T-cell (primary cell): ENCODE measurements around the gene SMC1A. TPM values are rescaled to one million over a fixed set of nuclear protein-coding genes. Genes with fewer than 3 reads are reported as not detected.

ENCODE experiments used
- ATAC-seq, 4 experiments: fragments of 200-7000 bp in 3 of 4; fragments of 150-1000 bp in 1 of 4; cut with Tn5 transposase; replicated peaks in 1 of 4; 1 replicate in 3 of 4; 2 replicates in 1 of 4; pipeline ENCODE4 v1.10.0; 2021; ENCODE audit warnings: moderate library complexity in 3 of 4, mild to moderate bottlenecking in 2 of 4, moderate number of reproducible peaks in 1 of 4
- CTCF ChIA-PET, 2 donors: fragments of 300-600 bp; sonication (Branson Sonifier 250); formaldehyde crosslinking; loops; one replicate each; lab custom pipeline; 2022; ENCODE audit warnings: antibody characterized with exemption in 2 of 2; lab: Charles Lee
- POLR2A ChIA-PET, 2 donors: fragments of 300-600 bp; sonication (Branson Sonifier 250); formaldehyde crosslinking; loops; one replicate each; lab custom pipeline; 2022; ENCODE audit warnings: antibody characterized with exemption in 2 of 2; lab: Charles Lee
- DNase-seq, 35 experiments: peaks; one replicate each; pipeline versions ENCODE4 v3.0.0 to v3.0.0-alpha.2; 2013 to 2023
- H3K27ac ChIP-seq: one replicate; pipeline ENCODE4 v1.5.1; 2013; ENCODE audit warnings: low read length
- H3K27me3 ChIP-seq, 2 experiments: replicated peaks in 1 of 2; 1 replicate in 1 of 2; 2 replicates in 1 of 2; pipeline versions ENCODE4 v1.6.1 to v1.7.0; 2013; ENCODE audit warnings: low read length in 1 of 2, mixed read lengths in 1 of 2; ENCODE audit not compliant: control insufficient read depth in 2 of 2, insufficient read depth in 2 of 2; ENCODE audit errors: extremely low read depth in 1 of 2
- H3K36me3 ChIP-seq, 2 donors: 1 replicate in 1 of 2; 2 replicates in 1 of 2; pipeline versions ENCODE4 v1.6.1 to v1.7.0; 2013; ENCODE audit warnings: low read length in 1 of 2; ENCODE audit not compliant: control insufficient read depth in 2 of 2, insufficient read depth in 1 of 2; ENCODE audit errors: extremely low read depth in 1 of 2
- H3K4me1 ChIP-seq, 2 experiments: 1 replicate in 1 of 2; 2 replicates in 1 of 2; pipeline versions ENCODE4 v1.6.1 to v1.7.0; 2013; ENCODE audit warnings: low read length in 2 of 2, mixed read lengths in 1 of 2; ENCODE audit not compliant: insufficient read depth in 2 of 2, control insufficient read depth in 1 of 2; ENCODE audit errors: extremely low read depth in 1 of 2
- H3K4me3 ChIP-seq, 2 donors: 1 replicate in 1 of 2; 2 replicates in 1 of 2; pipeline versions ENCODE4 v1.5.1 to v1.7.0; 2013; ENCODE audit warnings: mild to moderate bottlenecking in 2 of 2, low read length in 1 of 2, moderate library complexity in 1 of 2; ENCODE audit not compliant: control insufficient read depth in 1 of 2; ENCODE audit errors: extremely low read depth in 1 of 2
- H3K9me3 ChIP-seq: 2 replicates; pipeline ENCODE4 v1.7.0; 2013
- H3K27ac Mint-ChIP-seq, 2 donors: one replicate each; pipeline ENCODE4 v1.8.0; 2020 to 2021; ENCODE audit warnings: mild to moderate bottlenecking in 2 of 2, mixed read lengths in 2 of 2
- H3K27me3 Mint-ChIP-seq, 2 donors: one replicate each; pipeline ENCODE4 v1.8.0; 2021 to 2022; ENCODE audit warnings: mixed read lengths in 2 of 2
- H3K36me3 Mint-ChIP-seq: one replicate; pipeline ENCODE4 v1.8.0; 2021; ENCODE audit warnings: mixed read lengths
- H3K4me1 Mint-ChIP-seq, 3 donors: one replicate each; pipeline ENCODE4 v1.8.0; 2020 to 2022; ENCODE audit warnings: mixed read lengths in 3 of 3, mild to moderate bottlenecking in 1 of 3
- H3K4me3 Mint-ChIP-seq, 3 donors: one replicate each; pipeline ENCODE4 v1.8.0; 2020 to 2022; ENCODE audit warnings: mild to moderate bottlenecking in 3 of 3, mixed read lengths in 3 of 3, moderate library complexity in 3 of 3
- H3K9me3 Mint-ChIP-seq, 3 donors: one replicate each; pipeline ENCODE4 v1.8.0; 2020 to 2022; ENCODE audit warnings: mixed read lengths in 3 of 3
- WGBS: methylation state at CpG from one replicate; pipeline ENCODE4 v1.1.5; 2013; ENCODE audit warnings: missing lambda C conversion rate; ENCODE audit not compliant: insufficient coverage; 5-methylcytosine and 5-hydroxymethylcytosine counted together
- total RNA-seq, 35 experiments: library from RNA in 6 of 35; stranded (reverse) in 6 of 35; fragments of 120-200 nt in 1 of 35; gene quantifications; one replicate each; pipeline versions ENCODE4 v1.2.1 to v1.2.4 and lab custom pipeline; 2013 to 2026

SMC1A gene
- total RNA-seq, 5 donors from 2014 or later (not counting 1 experiment from before 2014, with no cell fraction given): 46.8 to 73.0 (median 66.0) TPM

DNA sequence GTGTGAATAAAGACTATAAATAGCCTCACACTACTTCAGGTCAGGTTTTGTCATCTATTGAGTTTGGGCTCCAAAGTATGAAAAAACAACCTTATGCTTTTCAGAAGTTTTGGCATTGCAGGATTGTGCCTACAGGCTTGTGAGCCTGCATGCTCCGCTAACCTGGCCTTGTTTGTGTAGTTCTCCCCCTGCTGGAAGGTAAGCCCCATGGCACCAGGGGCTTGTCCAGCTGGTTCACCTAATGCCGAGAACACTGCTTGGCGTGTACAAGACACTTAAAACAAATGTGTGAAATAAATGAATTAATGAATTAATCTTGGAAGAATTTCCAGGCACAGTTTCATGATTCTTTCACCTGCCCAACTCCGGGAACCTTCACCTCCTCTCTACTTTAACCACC lies 13.5 kb upstream of the SMC1A start:
- Mint-ChIP-seq H3K36me3 (peaks cover 7% of the 10 kb centered on the region), H3K4me1 (peaks cover 20 to 30% (median 28%) of the 10 kb centered on the region in 3 donors), H3K27ac (no peak overlapping the region), H3K27me3 (peaks cover 5 to 26% of the 10 kb centered on the region in 2 donors), H3K9me3 (no peaks in the 10 kb centered on the region), H3K4me3 (no peak overlapping the region)
- ChIA-PET POLR2A (interaction anchor here in 1 of 2 donors (1.5 kb wide), 1 partner anchor 13 kb away, joined by 3 read pairs; the partner anchor contains the start of genes RIBC1 and SMC1A), CTCF (interaction anchor here (0.6 to 2.5 kb wide), 9 partner anchors 10 to 366 kb away, joined by 3 to 11 read pairs (median 4); partner anchors contain the start of genes RIBC1 (in 1 of the 2) and SMC1A (in 1 of the 2))
- ATAC-seq (peak; percentile 62 to 72 (median 68)), DNase-seq (peak; percentile 22 to 78 (median 47))
- H3K36me3 ChIP-seq: peaks cover 0 to 9% of the 10 kb centered on the region in 2 donors
- no peak overlapping the region for H3K27ac ChIP-seq
- no peaks in the 10 kb centered on the region for H3K9me3 ChIP-seq
- peaks cover 4 to 20% of the 10 kb centered on the region in 2 experiments for H3K4me1 ChIP-seq
- no CpG with 5 or more reads among the region's 4 CpGs for WGBS
- H3K27me3 ChIP-seq: peaks cover 0 to 6% of the 10 kb centered on the region in 2 experiments
- H3K4me3 ChIP-seq: no peak overlapping the region

- DNase-seq (peak; percentile 62 to 89 (median 80)), ATAC-seq (peak; percentile 97 to 99 (median 98))
- Mint-ChIP-seq H3K4me1 (peaks cover 20 to 24% (median 24%) of the 10 kb centered on the region in 3 donors), H3K36me3 (peaks cover 14% of the 10 kb centered on the region), H3K27me3 (peaks cover 0 to 10% of the 10 kb centered on the region in 2 donors), H3K9me3 (no peaks in the 10 kb centered on the region), H3K27ac (peak within 1 kb of the TSS; percentile 90 to 94), H3K4me3 (peak within 1 kb of the TSS; percentile 93 to 95 (median 95))
- ChIA-PET CTCF (no interaction called here), POLR2A (interaction anchor here (0.7 to 0.8 kb wide), 4 partner anchors 11 to 435 kb away, joined by 3 to 4 read pairs (median 4); partner anchors contain the start of genes RIBC1 (in 2 of the 2) and SMC1A (in 2 of the 2))
- peak within 1 kb of the TSS; percentile 70 for H3K27ac ChIP-seq
- WGBS: 9% methylated on average over 26 of the region's 61 CpGs
- peak within 1 kb of the TSS; percentile 66 to 80 for H3K4me3 ChIP-seq
- no peaks in the 10 kb centered on the region for H3K9me3 ChIP-seq
- H3K36me3 ChIP-seq: peaks cover 0 to 21% of the 10 kb centered on the region in 2 donors
- peaks cover 4 to 14% of the 10 kb centered on the region in 2 experiments for H3K4me1 ChIP-seq
- no peaks in the 10 kb centered on the region for H3K27me3 ChIP-seq
These were observed 11.5 kb upstream of the SMC1A start, which contains the start of gene HSD17B10 for GRCh38 chrX:53433651-53434639. Gene HSD17B10 (minus strand): TSS chrX:53434370. CDS start chrX:53434345, 25 bp downstream.

GRCh38 chrX:53430231-53430630 lies 7.8 kb upstream of the SMC1A start:
- H3K4me3 Mint-ChIP-seq: no peak overlapping the region
- ATAC-seq (no peak), DNase-seq (no peak)
- no peak overlapping the region for H3K27ac Mint-ChIP-seq
- peaks cover 13 to 18% (median 17%) of the 10 kb centered on the region in 3 donors for H3K4me1 Mint-ChIP-seq
- H3K36me3 Mint-ChIP-seq: peaks cover 14% of the 10 kb centered on the region
- no peaks in the 10 kb centered on the region for H3K9me3 ChIP-seq
- H3K27ac ChIP-seq: no peak overlapping the region
- no peaks in the 10 kb centered on the region for H3K9me3 Mint-ChIP-seq
- POLR2A ChIA-PET: no interaction called here
- no peaks in the 10 kb centered on the region for H3K27me3 ChIP-seq
- no peak overlapping the region for H3K4me3 ChIP-seq
- CTCF ChIA-PET: interaction anchor here in 1 of 2 donors (0.6 kb wide), 1 partner anchor 117 kb away, joined by 3 read pairs; no protein-coding TSS in a partner anchor
- H3K27me3 Mint-ChIP-seq: peaks cover 0 to 4% of the 10 kb centered on the region in 2 donors
- H3K36me3 ChIP-seq: peaks cover 0 to 21% of the 10 kb centered on the region in 2 donors
- WGBS: 100% methylated on average over 1 of the region's 9 CpGs
- H3K4me1 ChIP-seq: peaks cover 4 to 12% of the 10 kb centered on the region in 2 experiments

- Mint-ChIP-seq H3K4me1 (peaks cover 11 to 16% (median 12%) of the 10 kb centered on the region in 3 donors), H3K27ac (no peak overlapping the region), H3K4me3 (no peak overlapping the region), H3K27me3 (peaks cover 0 to 4% of the 10 kb centered on the region in 2 donors), H3K36me3 (peaks cover 14% of the 10 kb centered on the region), H3K9me3 (no peaks in the 10 kb centered on the region)
- Histone ChIP-seq H3K9me3 (no peaks in the 10 kb centered on the region), H3K27ac (no peak overlapping the region), H3K4me1 (peaks cover 3 to 10% of the 10 kb centered on the region in 2 experiments), H3K36me3 (peaks cover 0 to 21% of the 10 kb centered on the region in 2 donors), H3K4me3 (no peak overlapping the region), H3K27me3 (no peaks in the 10 kb centered on the region)
- DNase-seq (no peak), ATAC-seq (no peak)
- POLR2A ChIA-PET: interaction anchor here in 1 of 2 donors (0.5 kb wide), 1 partner anchor 332 kb away, joined by 3 read pairs; no protein-coding TSS in a partner anchor
- CTCF ChIA-PET: no interaction called here
- 96% methylated on average over 8 of the region's 8 CpGs for WGBS
These were observed 7.3 kb upstream of the SMC1A start for GRCh38 chrX:53429755-53430154.

DNA sequence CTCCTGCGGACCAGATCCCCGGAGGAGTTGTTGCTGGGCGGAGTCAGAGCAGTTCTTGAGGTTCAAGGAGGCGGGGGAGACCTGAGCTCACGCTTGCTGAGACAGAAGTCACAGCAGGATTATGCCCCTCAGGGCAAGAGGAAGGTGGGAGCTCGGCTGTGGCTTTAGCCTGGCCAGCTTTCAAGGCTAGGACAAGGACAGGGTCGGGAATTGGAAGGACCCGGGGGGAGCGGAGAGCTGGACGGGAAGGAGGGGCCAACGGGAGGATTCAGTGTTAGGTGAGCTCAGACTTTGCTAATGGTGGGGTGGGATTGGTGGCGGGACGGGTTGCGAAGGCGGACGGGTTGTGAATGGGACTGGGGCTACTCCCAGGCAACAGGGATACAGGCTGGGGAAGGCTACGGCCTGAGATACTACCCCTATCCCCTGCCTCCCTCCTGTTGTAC lies 430 bp upstream of the SMC1A start, which contains the start of gene RIBC1:
RIBC1 (plus strand) TSS at position 13 of the 446 bp plus-strand sequence. CDS start 3,404 bp downstream, outside the sequence.
- Mint-ChIP-seq H3K4me3 (peak within 1 kb of the TSS; percentile 89 to 99 (median 89)), H3K4me1 (peaks cover 31 to 32% (median 32%) of the 10 kb centered on the region in 3 donors), H3K27me3 (no peaks in the 10 kb centered on the region), H3K9me3 (no peaks in the 10 kb centered on the region), H3K27ac (peak within 1 kb of the TSS; percentile 93 to 95), H3K36me3 (no peaks in the 10 kb centered on the region)
- no peak for ATAC-seq
- WGBS: 4% methylated on average over 5 of the region's 17 CpGs
- ChIA-PET CTCF (interaction anchor here (0.6 to 2.0 kb wide), 8 partner anchors 10 to 217 kb away, joined by 3 to 11 read pairs (median 4); no protein-coding TSS in a partner anchor), POLR2A (interaction anchor here (0.5 to 1.6 kb wide), 11 partner anchors 9 to 622 kb away, joined by 3 to 4 read pairs (median 3); no protein-coding TSS in a partner anchor)
- H3K4me3 ChIP-seq: peak within 1 kb of the TSS; percentile 77 to 84
- peaks cover 17 to 35% of the 10 kb centered on the region in 2 experiments for H3K4me1 ChIP-seq
- no peak for DNase-seq
- H3K27me3 ChIP-seq: no peaks in the 10 kb centered on the region
- peak within 1 kb of the TSS; percentile 94 for H3K27ac ChIP-seq
- H3K9me3 ChIP-seq: no peaks in the 10 kb centered on the region
- no peaks in the 10 kb centered on the region for H3K36me3 ChIP-seq
